Measurements from ENCODE around the gene DAW1. TPM values are rescaled to one million over a fixed set of nuclear protein-coding genes. Genes with fewer than 3 reads are reported as not detected.
"Not testable (repeated sequence)": the region's sequence is repeated elsewhere in the genome, so short reads cannot be mapped to it uniquely, and the experiment has no call there.

DAW1 gene
- not detected for total RNA-seq

DNA sequence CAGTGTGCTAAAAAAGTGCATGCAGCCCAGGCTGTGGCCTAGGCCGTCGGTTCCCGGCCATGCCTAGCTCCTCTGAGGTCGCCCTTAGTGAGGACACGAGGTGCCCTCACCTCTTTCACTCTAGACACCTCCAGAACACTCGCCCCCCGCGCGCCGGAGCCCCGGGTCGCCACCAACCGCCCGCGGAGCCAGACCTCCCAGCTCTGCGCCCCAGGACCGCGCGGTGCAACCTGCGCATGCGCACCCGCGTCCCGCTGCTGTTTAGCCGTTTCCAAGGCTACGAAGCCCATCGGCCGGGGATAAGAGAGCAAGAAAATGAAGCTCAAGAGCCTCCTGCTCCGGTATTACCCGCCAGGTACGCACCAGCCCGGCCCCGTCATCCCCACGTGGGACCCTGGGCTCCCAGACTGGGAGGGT is at the start of gene DAW1:
DAW1 (plus strand) TSS at position 257 of the 417 bp plus-strand sequence; CDS start at position 316, 59 bp downstream.
- DNase-seq, result no peak

DNA sequence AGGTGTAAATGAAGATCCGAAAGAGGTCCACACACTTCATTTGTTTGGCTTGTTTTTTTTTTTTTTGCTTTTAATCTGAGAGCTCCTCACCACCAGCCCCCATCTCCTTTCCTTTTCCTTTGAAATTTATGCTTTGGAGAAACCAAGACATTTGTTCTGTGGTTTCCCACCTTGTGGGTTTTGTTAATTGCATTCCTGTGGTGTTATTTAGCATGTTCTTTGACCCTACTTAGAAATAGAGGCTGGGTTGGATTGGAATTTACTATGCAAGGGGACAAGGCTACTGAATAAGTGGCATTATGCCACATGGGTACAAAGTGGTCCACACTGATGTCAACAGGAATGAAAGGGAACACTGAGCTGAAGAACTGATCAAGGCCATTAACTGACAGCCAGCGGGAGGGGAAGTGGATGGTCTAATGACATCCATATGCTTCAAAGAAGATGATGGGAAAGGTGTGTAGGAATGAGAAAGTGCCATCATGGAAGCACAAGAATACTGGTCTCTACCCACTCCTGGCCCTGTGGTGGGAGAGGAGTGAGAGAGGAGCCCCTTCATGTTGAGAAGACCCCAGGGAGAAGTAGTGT is 48.9 kb upstream of the DAW1 start:
- no peak for DNase-seq

GRCh38 chr2:227823922-227824321 is 47.5 kb upstream of the DAW1 start:
- no peak for DNase-seq

- DNase-seq, result no peak
Measured at GRCh38 chr2:227824711-227825110, 46.7 kb upstream of the DAW1 start.

DNA sequence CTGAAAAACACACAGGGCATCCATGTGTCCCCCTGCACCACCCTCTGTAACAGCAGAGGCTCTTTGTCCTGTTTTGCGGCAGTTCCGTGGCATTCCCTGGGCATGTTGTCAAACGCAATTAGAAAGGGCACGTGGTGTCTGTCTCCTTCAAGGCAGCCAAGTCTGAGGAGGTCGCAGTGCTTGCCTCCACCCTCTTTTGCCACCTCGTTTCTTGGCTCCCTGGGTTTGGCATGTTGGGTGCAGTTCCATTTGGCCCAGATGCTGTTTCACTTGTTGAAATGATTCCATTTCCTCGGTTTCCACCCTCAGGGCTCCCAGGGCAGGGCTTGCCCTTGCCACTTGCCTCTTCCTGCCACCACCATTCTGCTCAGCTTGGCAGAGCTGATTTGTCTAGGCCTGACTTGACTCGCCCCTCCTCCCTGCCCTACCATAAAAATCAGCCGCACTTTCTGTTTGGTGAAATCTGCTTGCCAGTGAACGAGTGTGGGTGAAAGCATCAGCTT is 45.4 kb upstream of the DAW1 start:
- no peak for DNase-seq

DNA sequence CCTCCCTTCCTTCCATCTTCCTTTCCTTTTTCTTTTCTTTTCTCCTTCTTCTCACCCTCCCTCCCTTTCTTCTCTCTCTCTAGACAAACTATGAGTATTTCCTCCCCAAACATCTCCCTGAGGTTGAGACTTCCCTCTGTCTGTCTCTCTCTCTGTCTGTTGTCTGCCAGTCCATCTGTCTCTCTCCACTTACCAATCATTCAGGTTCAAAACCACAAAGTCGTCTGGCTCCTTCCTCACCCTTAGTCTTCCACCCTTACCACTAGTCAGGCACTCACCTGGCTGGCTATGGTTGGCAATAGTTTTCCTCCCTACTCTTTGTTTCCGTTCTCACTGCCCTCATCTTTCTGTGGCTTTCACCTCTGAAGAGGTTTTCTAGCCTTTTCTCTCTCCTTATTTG is 44.9 kb upstream of the DAW1 start:
- no peak for DNase-seq

DNA sequence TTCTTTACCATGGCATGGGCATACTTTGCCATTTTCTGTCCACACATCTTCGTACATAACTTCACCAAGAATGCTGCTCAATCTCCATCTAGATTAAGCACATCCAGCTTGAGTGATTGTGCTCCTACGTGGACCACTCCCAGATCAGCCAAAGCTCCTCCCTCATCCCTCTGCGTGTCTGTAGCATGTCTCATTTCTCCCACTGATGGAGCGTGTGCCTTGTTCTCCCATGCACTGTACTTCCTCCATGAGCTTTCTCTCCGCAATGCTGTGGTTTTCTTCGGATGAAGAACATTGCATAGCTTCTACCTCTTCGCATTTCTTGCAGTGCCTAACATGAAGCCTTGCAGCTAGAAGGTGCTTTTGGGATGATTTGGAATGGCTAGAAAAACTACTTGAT is 44.3 kb upstream of the DAW1 start:
- no peak for DNase-seq

DNA sequence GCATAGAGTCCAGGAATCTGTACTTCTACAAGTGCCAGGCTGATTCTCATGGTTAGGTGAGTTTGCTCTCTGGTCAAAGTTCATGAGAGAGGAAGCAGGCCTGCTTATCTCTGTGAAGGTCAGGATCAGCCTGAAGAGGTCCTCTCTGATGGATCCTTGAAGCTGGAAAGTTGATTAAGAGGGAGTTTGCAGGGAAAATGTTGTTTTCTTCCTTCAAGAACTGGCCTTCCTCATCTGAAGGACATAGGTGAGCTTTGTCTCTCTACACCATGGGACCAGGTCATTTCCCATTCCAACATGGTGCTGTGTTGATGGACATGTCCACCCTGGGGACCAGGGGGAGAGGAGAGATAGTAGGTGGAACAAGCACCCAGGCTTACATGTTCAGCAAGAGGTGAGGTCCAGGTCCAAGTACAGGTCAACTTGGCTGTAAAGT is 42.9 kb upstream of the DAW1 start:
- no peak for DNase-seq

GRCh38 chr2:227829337-227829736 is 42.1 kb upstream of the DAW1 start:
- no peak for DNase-seq

- no peak for DNase-seq
Measured at GRCh38 chr2:227834423-227834822, 37.0 kb upstream of the DAW1 start.

DNA sequence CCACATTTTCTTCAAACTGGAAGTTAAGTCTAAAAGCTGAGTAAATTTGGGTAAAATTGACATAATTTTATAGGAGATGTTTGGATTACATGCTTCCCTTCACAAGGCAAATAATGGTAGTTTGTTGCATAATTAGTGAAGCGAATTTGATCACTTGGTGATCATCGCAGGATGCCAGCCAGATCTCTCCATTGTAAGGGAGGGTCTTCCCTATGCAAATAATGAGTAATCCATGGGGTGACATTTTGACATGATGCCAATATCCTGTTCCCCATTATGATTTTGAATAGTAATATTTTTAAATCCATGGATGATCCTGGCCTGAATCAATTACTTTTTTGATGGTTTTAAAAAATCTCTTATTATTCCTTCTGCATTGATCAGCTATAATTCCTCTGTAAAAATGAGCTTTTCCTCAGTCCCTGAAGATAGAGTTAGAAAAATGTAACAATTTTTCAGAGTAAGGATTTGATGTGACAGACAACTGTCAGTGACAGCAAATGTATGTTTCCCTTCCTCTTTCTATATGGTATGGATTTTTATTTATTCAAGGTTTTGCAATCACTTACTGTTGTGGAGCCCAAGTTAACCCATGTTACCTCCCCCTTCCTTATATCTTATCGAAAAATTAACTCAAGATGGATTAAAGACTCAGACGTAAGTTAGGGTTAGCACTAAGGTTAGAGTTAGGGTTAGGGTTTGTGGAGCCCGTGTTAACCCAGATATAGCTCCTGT is 36.3 kb upstream of the DAW1 start:
- DNase-seq, result no peak

- DNase-seq, result not testable (repeated sequence)
Measured at GRCh38 chr2:227839339-227840129, 31.9 kb upstream of the DAW1 start.

GRCh38 chr2:227846831-227847230 is 24.6 kb upstream of the DAW1 start:
- DNase-seq, result no peak

DNA sequence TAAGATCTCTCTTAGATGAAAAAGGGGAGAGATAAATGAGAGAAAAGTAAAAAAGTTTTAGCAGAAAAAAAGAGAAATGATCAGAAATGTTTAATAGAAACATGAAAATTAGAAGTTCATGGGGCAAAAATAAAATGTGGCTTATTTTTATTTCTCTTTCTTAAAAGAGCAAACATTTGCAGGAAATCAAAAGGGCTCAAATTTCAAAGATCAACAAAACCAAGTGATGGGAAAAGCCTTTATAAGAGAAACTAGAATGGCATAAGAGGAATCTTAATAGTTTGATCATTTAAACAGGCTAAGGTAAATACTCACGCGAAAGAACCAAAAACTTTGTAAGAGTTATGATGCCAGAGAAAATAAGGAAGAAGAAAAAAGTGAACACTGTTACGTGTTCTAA is 23.3 kb upstream of the DAW1 start:
- no peak for DNase-seq

GRCh38 chr2:227848586-227848985 is 22.8 kb upstream of the DAW1 start:
- DNase-seq, result no peak

DNA sequence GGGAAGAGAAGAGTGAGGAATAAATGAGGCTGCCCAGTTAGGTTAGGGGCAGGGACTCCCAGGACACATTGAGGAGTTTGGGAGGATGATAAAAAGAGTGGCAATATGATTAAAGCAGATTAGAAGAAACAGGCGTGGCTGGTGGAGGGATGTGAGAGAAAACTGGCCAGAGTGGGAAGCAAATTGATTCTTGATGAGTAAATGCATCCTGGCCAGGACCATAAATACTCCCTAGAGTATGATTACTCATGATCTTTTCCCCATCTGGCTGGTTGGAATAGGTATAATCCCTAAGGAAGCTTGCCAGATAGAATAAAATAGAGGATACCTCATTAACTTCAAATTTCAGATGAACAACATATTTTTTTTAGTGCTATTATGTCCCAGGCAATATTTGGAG is 21.5 kb upstream of the DAW1 start:
- DNase-seq, result no peak

DNA sequence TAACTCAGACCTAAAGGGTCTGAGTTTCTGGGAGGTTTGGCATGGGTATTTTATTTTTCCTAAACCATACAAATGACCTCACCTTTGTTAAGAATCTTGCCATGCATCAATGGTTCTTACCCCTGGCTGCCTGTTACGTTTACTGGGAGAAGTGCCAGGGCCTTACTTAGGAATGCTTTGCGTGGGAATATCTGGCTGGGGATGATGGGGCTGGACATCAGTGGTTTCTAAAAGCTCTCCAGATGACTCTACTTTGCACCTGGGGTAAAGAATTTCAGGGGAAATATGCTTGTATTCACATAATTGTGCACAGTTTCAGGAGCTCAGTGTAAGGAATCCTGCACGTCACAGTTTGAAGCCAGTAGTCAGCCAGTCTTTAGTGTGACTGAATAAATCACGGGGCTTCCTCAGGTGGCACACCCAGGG is 18.2 kb upstream of the DAW1 start:
- DNase-seq, result no peak

- no peak for DNase-seq
Measured at GRCh38 chr2:227853765-227854271, 17.6 kb upstream of the DAW1 start.

- no peak for DNase-seq
Measured at GRCh38 chr2:227855440-227855839, 16.0 kb upstream of the DAW1 start.

DNA sequence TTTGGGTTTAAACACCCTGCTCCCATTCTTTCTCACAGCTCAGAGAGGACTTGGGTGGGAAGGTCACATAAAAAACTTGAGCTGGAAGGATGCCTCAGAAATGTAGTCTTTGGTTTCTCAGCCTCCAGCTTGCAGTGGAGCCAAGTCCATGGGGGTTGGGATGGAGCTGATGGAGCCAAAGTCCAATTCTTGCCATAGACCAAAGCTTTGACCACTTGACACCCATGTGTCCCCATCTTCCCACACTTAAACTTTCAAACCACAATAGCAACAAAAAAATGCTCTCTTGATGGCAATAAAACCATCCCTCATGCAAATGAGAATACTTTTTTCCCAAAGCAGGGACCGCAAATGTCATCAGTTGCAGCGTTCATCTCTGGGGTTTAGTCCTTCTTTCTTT is 14.7 kb upstream of the DAW1 start:
- DNase-seq, result no peak

- no peak for DNase-seq
Measured at GRCh38 chr2:227860221-227860641, 11.2 kb upstream of the DAW1 start.

GRCh38 chr2:227861011-227861410 is 10.4 kb upstream of the DAW1 start:
- DNase-seq, result no peak

GRCh38 chr2:227862227-227862740 is 9.1 kb upstream of the DAW1 start:
- DNase-seq, result no peak

All from effector CD4-positive, alpha-beta T cell (primary cell).